ENCODE measurements around the gene FBXO10. TPM values are rescaled to one million over a fixed set of nuclear protein-coding genes. Genes with fewer than 3 reads are reported as not detected.

The FBXO10 gene
- total and polyA plus RNA-seq, 10 of the 15 experiments (the other 5 are each of a cell fraction or from before 2014, with no cell fraction given), result 1.6 to 17.2 (median 9.6) TPM

GRCh38 chr9:37617832-37618231 lies 41.7 kb upstream of the FBXO10 start (continued):
- TF ChIP-seq IKZF1 (conservative IDR thresholded peaks at IDR 0.05) (no peak), BCL3 (IDR thresholded peaks at IDR 0.05; ENCODE audit: borderline replicate concordance, insufficient read depth, low read depth, low read length, poor library complexity, severe bottlenecking) (no peak), DPF2 (IDR thresholded peaks at IDR 0.05) (no peak), RBBP5 (conservative IDR thresholded peaks at IDR 0.05) (no peak), BCLAF1 (IDR thresholded peaks at IDR 0.05) (no peak)

- ChIA-PET POLR2A (no interaction called here), CTCF (no interaction called here), SMC1A (ENCODE audit: uncharacterized antibody, unreplicated experiment) (no interaction called here), RAD21 (ENCODE audit: unreplicated experiment) (no interaction called here)
- Histone ChIP-seq H3K9ac (ENCODE audit: control insufficient read depth, insufficient read depth, low read length) (no peak overlapping the region), H3K9me3 (replicated peaks; ENCODE audit: control insufficient read depth, insufficient read depth, low read length) (no peaks in the 10 kb centered on the region), H3K4me1 (ENCODE audit: control insufficient read depth, insufficient read depth, low read length) (no peaks in the 10 kb centered on the region), H3K79me2 (ENCODE audit: control insufficient read depth, insufficient read depth, low read length) (no peaks in the 10 kb centered on the region), H3K4me2 (ENCODE audit: control insufficient read depth, insufficient read depth) (no peak overlapping the region), H2AFZ (ENCODE audit: control insufficient read depth, low read depth, low read length) (no peak overlapping the region), H4K20me1 (ENCODE audit: control insufficient read depth, insufficient read depth) (no peaks in the 10 kb centered on the region), H3K4me3 (no peak overlapping the region), H3K36me3 (ENCODE audit: control insufficient read depth in 2 of 2, insufficient read depth in 2 of 2, low read length in 1 of 2) (no peaks in the 10 kb centered on the region), H3K27ac (ENCODE audit: control insufficient read depth, insufficient read depth) (no peak overlapping the region), H3K27me3 (replicated peaks in 1 of 2; ENCODE audit: control insufficient read depth in 2 of 2, insufficient read depth in 2 of 2, low read length in 1 of 2) (peaks cover 0 to 6% of the 10 kb centered on the region in 2 experiments; a peak in 2 of 4 replicates)
- no peak for TF ChIP-seq PAX5 (IDR thresholded peaks at IDR 0.05; ENCODE audit: borderline replicate concordance, low read depth, low read length)
- no peak for TF ChIP-seq ATF7 (IDR thresholded peaks at IDR 0.05; ENCODE audit: low read depth)
- TF ChIP-seq ATF2 (IDR thresholded peaks at IDR 0.05; ENCODE audit: low read length), result no peak
- no peak for TF ChIP-seq BCL3 (IDR thresholded peaks at IDR 0.05; ENCODE audit: borderline replicate concordance, insufficient read depth, low read depth, low read length, poor library complexity, severe bottlenecking)
- TF ChIP-seq SMAD5 (IDR thresholded peaks at IDR 0.05; ENCODE audit: low read depth), result no peak
- TF ChIP-seq KAT2A (conservative IDR thresholded peaks at IDR 0.05; ENCODE audit: control insufficient read depth, low read depth, low read length), result no peak
- no peak for TF ChIP-seq EP300 (IDR thresholded peaks at IDR 0.05; ENCODE audit: borderline replicate concordance in 1 of 2, control insufficient read depth in 1 of 2, low read depth in 2 of 2, low read length in 2 of 2)
- no peak for TF ChIP-seq NR2F1 (conservative IDR thresholded peaks at IDR 0.05)
- TF ChIP-seq RAD21 (IDR thresholded peaks at IDR 0.05; ENCODE audit: insufficient read depth, low read depth, low read length), result no peak
- no peak for DNase-seq (ENCODE audit: low read depth, low spot score)
- 38% methylated on average over 2 of the region's 2 CpGs for WGBS (ENCODE audit: insufficient coverage, insufficient replicate concordance, low lambda C conversion rate, missing lambda C conversion rate)
- ATAC-seq, result no peak
- no TSS peak for BruUV-seq (replicated peaks)
- intact Hi-C loops (cut with micrococcal nuclease; ENCODE audit: unreplicated experiment), result loop anchor here (10.0 kb wide), 1 partner anchor 62 kb away; no protein-coding TSS in a partner anchor
- FAIRE-seq, result no peak
- in situ Hi-C loops (cut with MboI), result no loop called here
Observed at GRCh38 chr9:37617161-37617560, 41.0 kb upstream of the FBXO10 start.
